Measurements from ENCODE around the gene SYT8. TPM values are rescaled to one million over a fixed set of nuclear protein-coding genes. Genes with fewer than 3 reads are reported as not detected.

The SYT8 gene
- total RNA-seq, 1 experiment from 2014 or later, result 1.0 TPM

- Histone ChIP-seq H4K20me1 (ENCODE audit: insufficient read depth) (no peaks in the 10 kb centered on the region), H3K79me2 (ENCODE audit: insufficient read depth, low read length) (no peaks in the 10 kb centered on the region), H3K4me1 (ENCODE audit: control insufficient read depth in 1 of 2, insufficient read depth in 2 of 2, low read length in 2 of 2) (peaks cover 64 to 95% of the 10 kb centered on the region in 2 experiments), H3K4me3 (replicated peaks in 1 of 2; ENCODE audit: low read depth in 1 of 2, low read length in 2 of 2) (no peak overlapping the region), H3K4me2 (ENCODE audit: low read length) (peak overlapping the region; percentile 19; the same call in 1 of the 2 replicates), H3K27me3 (ENCODE audit: insufficient read depth, low read length) (no peaks in the 10 kb centered on the region), H3K27ac (ENCODE audit: low read depth, low read length) (peak overlapping the region; percentile 12; the same call in 1 of the 2 replicates), H2AFZ (ENCODE audit: low read depth, low read length, poor library complexity, severe bottlenecking) (no peak overlapping the region), H3K9ac (ENCODE audit: low read length) (no peak overlapping the region), H3K9me2 (ENCODE audit: insufficient read depth) (no peaks in the 10 kb centered on the region), H3K36me3 (ENCODE audit: control insufficient read depth in 1 of 2, insufficient read depth in 2 of 2, low read length in 2 of 2) (no peaks in the 10 kb centered on the region), H3K9me3 (ENCODE audit: control insufficient read depth in 1 of 2, insufficient read depth in 1 of 2, low read depth in 1 of 2, low read length in 2 of 2) (no peaks in the 10 kb centered on the region)
- ATAC-seq (no peak), DNase-seq (ENCODE audit: low read depth, low spot score) (no peak)
- ChIA-PET POLR2A (no interaction called here), RAD21 (ENCODE audit: low non-redundant PET in 1 of 2, low total read pairs in 2 of 2, uncharacterized antibody in 2 of 2, unreplicated experiment in 2 of 2) (no interaction called here), CTCF (interaction anchor here (0.6 to 1.5 kb wide), 3 partner anchors 136 to 983 kb away, joined by 3 to 6 read pairs (median 5); no protein-coding TSS in a partner anchor)
- BruUV-seq (replicated peaks), result no TSS peak
- intact Hi-C loops (cut with micrococcal nuclease), result no loop called here
- TF ChIP-seq EZH2phosphoT487 (IDR thresholded peaks at IDR 0.05; ENCODE audit: borderline replicate concordance) (no peak), SRF (IDR thresholded peaks at IDR 0.05; ENCODE audit: low read depth) (no peak)
These were observed 4.8 kb upstream of the SYT8 start for GRCh38 chr11:1830004-1830321.

GRCh38 chr11:1830322-1831223 lies 4.2 kb upstream of the SYT8 start:
- POLR2A ChIA-PET, result no interaction called here
- no peaks in the 10 kb centered on the region for H3K27me3 ChIP-seq (ENCODE audit: insufficient read depth, low read length)
- H2AFZ ChIP-seq (ENCODE audit: low read depth, low read length, poor library complexity, severe bottlenecking), result no peak overlapping the region
- no peak overlapping the region for H3K4me3 ChIP-seq (replicated peaks in 1 of 2; ENCODE audit: low read depth in 1 of 2, low read length in 2 of 2)
- H3K9me3 ChIP-seq (ENCODE audit: control insufficient read depth in 1 of 2, insufficient read depth in 1 of 2, low read depth in 1 of 2, low read length in 2 of 2), result no peaks in the 10 kb centered on the region
- CTCF ChIA-PET, result interaction anchor here (0.6 to 5.0 kb wide), 4 partner anchors 137 to 983 kb away, joined by 3 to 259 read pairs (median 6); no protein-coding TSS in a partner anchor
- H3K9me2 ChIP-seq (ENCODE audit: insufficient read depth), result no peaks in the 10 kb centered on the region
- peak overlapping the region; percentile 19; the same call in 1 of the 2 replicates for H3K4me2 ChIP-seq (ENCODE audit: low read length)
- intact Hi-C loops (cut with micrococcal nuclease), result no loop called here
- peaks cover 69 to 96% of the 10 kb centered on the region in 2 experiments for H3K4me1 ChIP-seq (ENCODE audit: control insufficient read depth in 1 of 2, insufficient read depth in 2 of 2, low read length in 2 of 2)
- H3K27ac ChIP-seq (ENCODE audit: low read depth, low read length), result peak overlapping the region; percentile 12; the same call in 1 of the 2 replicates
- no peaks in the 10 kb centered on the region for H4K20me1 ChIP-seq (ENCODE audit: insufficient read depth)
- H3K9ac ChIP-seq (ENCODE audit: low read length), result no peak overlapping the region
- ATAC-seq, result no peak
- no TSS peak for BruUV-seq (replicated peaks)
- H3K36me3 ChIP-seq (ENCODE audit: control insufficient read depth in 1 of 2, insufficient read depth in 2 of 2, low read length in 2 of 2), result no peaks in the 10 kb centered on the region
- no peaks in the 10 kb centered on the region for H3K79me2 ChIP-seq (ENCODE audit: insufficient read depth, low read length)
- no peak for DNase-seq (ENCODE audit: low read depth, low spot score)
- RAD21 ChIA-PET (ENCODE audit: low non-redundant PET in 1 of 2, low total read pairs in 2 of 2, uncharacterized antibody in 2 of 2, unreplicated experiment in 2 of 2), result no interaction called here
- TF ChIP-seq TCF7L2 (IDR thresholded peaks at IDR 0.05; ENCODE audit: borderline replicate concordance, extremely low read depth, insufficient read depth, insufficient read length), result no peak
- TF ChIP-seq, protein P1, sequence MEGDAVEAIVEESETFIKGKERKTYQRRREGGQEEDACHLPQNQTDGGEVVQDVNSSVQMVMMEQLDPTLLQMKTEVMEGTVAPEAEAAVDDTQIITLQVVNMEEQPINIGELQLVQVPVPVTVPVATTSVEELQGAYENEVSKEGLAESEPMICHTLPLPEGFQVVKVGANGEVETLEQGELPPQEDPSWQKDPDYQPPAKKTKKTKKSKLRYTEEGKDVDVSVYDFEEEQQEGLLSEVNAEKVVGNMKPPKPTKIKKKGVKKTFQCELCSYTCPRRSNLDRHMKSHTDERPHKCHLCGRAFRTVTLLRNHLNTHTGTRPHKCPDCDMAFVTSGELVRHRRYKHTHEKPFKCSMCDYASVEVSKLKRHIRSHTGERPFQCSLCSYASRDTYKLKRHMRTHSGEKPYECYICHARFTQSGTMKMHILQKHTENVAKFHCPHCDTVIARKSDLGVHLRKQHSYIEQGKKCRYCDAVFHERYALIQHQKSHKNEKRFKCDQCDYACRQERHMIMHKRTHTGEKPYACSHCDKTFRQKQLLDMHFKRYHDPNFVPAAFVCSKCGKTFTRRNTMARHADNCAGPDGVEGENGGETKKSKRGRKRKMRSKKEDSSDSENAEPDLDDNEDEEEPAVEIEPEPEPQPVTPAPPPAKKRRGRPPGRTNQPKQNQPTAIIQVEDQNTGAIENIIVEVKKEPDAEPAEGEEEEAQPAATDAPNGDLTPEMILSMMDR (IDR thresholded peaks at IDR 0.05 in 2 of 3, conservative IDR thresholded peaks at IDR 0.05 in 1 of 3; ENCODE audit: borderline replicate concordance in 1 of 3, insufficient read depth in 1 of 3, low read depth in 2 of 3, low read length in 2 of 3), result no peak
- TF ChIP-seq ZBTB33 (IDR thresholded peaks at IDR 0.05; ENCODE audit: extremely low read depth, insufficient replicate concordance, low read length), result no peak
